MCF 10A (cell line): ENCODE measurements around the gene NGB. TPM values are rescaled to one million over a fixed set of nuclear protein-coding genes. Genes with fewer than 3 reads are reported as not detected.

Experiments
- BruUV-seq: library from RNA; stranded (reverse); fragments of 400-500 nt; replicated peaks from 2 replicates; lab custom pipeline; 2021; lab: Mats Ljungman, UMichigan
- CTCF ChIA-PET: fragments of 300-600 bp; sonication (Branson Sonifier 250); formaldehyde crosslinking; extraction: SDS; loops from one replicate; lab custom pipeline; 2021; ENCODE audit warnings: antibody characterized with exemption, inconsistent platforms; lab: Yijun Ruan, JAX
- POLR2A ChIA-PET: fragments of 300-600, 350-650 bp; sonication (Branson Sonifier 250); formaldehyde crosslinking; extraction: SDS; loops from one replicate; lab custom pipeline; 2020; ENCODE audit warnings: antibody characterized with exemption, inconsistent platforms; lab: Yijun Ruan, JAX
- DNase-seq: peaks from one replicate; pipeline ENCODE4 v3.0.0-alpha.2; 2018; ENCODE audit not compliant: unreplicated experiment
- H3K27ac Mint-ChIP-seq: one replicate; pipeline ENCODE4 v1.8.0; 2022; ENCODE audit warnings: mild to moderate bottlenecking, low read depth, mixed read lengths; ENCODE audit not compliant: unreplicated experiment
- H3K27me3 Mint-ChIP-seq: one replicate; pipeline ENCODE4 v1.8.0; 2022; ENCODE audit warnings: mixed read lengths; ENCODE audit not compliant: insufficient read depth, unreplicated experiment
- H3K36me3 Mint-ChIP-seq: one replicate; pipeline ENCODE4 v1.8.0; 2022; ENCODE audit warnings: mild to moderate bottlenecking, moderate library complexity, mixed read lengths; ENCODE audit not compliant: insufficient read depth, unreplicated experiment
- H3K4me1 Mint-ChIP-seq: one replicate; pipeline ENCODE4 v1.8.0; 2022; ENCODE audit warnings: mixed read lengths; ENCODE audit not compliant: insufficient read depth, unreplicated experiment
- H3K4me3 Mint-ChIP-seq: one replicate; pipeline ENCODE4 v1.8.0; 2022; ENCODE audit warnings: mild to moderate bottlenecking, moderate library complexity, mixed read lengths; ENCODE audit not compliant: unreplicated experiment
- H3K9me3 Mint-ChIP-seq: one replicate; pipeline ENCODE4 v1.8.0; 2022; ENCODE audit warnings: mixed read lengths; ENCODE audit not compliant: unreplicated experiment
- CTCF ChIP-seq: fragments of 200-600 bp; IDR thresholded peaks from one replicate; pipeline ENCODE4 v1.8.0; 2022; ENCODE audit warnings: antibody characterized with exemption, mild to moderate bottlenecking; ENCODE audit not compliant: unreplicated experiment
- intact Hi-C: fragments of 100-400 bp; cut with micrococcal nuclease; formaldehyde crosslinking; loops from 2 replicates; pipeline ENCODE4 v1.14.1; 2022
- total RNA-seq: library from RNA; stranded (reverse); gene quantifications from 2 replicates; pipeline ENCODE4 v1.2.3, GENCODE V29; 2022

Gene NGB
- total RNA-seq, 1 experiment from 2014 or later = not detected

- intact Hi-C loops = no loop called here
- H3K27ac Mint-ChIP-seq = no peak overlapping the region
- POLR2A ChIA-PET = no interaction called here
- CTCF ChIA-PET = interaction anchor here (0.6 to 1.0 kb wide), 3 partner anchors 12 to 186 kb away, joined by 3 to 7 read pairs (median 3); no protein-coding TSS in a partner anchor
- H3K9me3 Mint-ChIP-seq = no peaks in the 10 kb centered on the region
- no TSS peak for BruUV-seq
- no peak overlapping the region for H3K4me3 Mint-ChIP-seq
- H3K36me3 Mint-ChIP-seq = peaks cover 42% of the 10 kb centered on the region
- no peaks in the 10 kb centered on the region for H3K4me1 Mint-ChIP-seq
- DNase-seq = no peak
- H3K27me3 Mint-ChIP-seq = no peaks in the 10 kb centered on the region
- TF ChIP-seq CTCF = no peak
Measured at GRCh38 chr14:77279719-77280118, 8.7 kb upstream of the NGB start.

GRCh38 chr14:77278461-77279230 lies 7.6 kb upstream of the NGB start:
- H3K9me3 Mint-ChIP-seq = no peaks in the 10 kb centered on the region
- H3K27ac Mint-ChIP-seq = no peak overlapping the region
- ChIA-PET POLR2A (no interaction called here), CTCF (interaction anchor here (0.6 to 0.8 kb wide), 2 partner anchors 44 to 403 kb away, joined by 3 to 4 read pairs; no protein-coding TSS in a partner anchor)
- DNase-seq = no peak
- no peak for TF ChIP-seq CTCF
- H3K4me1 Mint-ChIP-seq = no peaks in the 10 kb centered on the region
- BruUV-seq = no TSS peak
- no peak overlapping the region for H3K4me3 Mint-ChIP-seq
- peaks cover 34% of the 10 kb centered on the region for H3K36me3 Mint-ChIP-seq
- H3K27me3 Mint-ChIP-seq = no peaks in the 10 kb centered on the region
- intact Hi-C loops = no loop called here

- ChIA-PET CTCF (interaction anchor here (0.6 to 0.7 kb wide), 2 partner anchors 15 to 124 kb away, joined by 3 read pairs; no protein-coding TSS in a partner anchor), POLR2A (no interaction called here)
- Mint-ChIP-seq H3K27ac (no peak overlapping the region), H3K4me1 (no peaks in the 10 kb centered on the region), H3K27me3 (no peaks in the 10 kb centered on the region), H3K9me3 (no peaks in the 10 kb centered on the region), H3K4me3 (no peak overlapping the region), H3K36me3 (peaks cover 21% of the 10 kb centered on the region)
- TF ChIP-seq CTCF = no peak
- BruUV-seq = no TSS peak
- DNase-seq = no peak
- intact Hi-C loops = no loop called here
Measured at GRCh38 chr14:77276959-77277358, 6.0 kb upstream of the NGB start.

GRCh38 chr14:77276295-77276935 lies 5.4 kb upstream of the NGB start:
- BruUV-seq = no TSS peak
- Mint-ChIP-seq H3K9me3 (no peaks in the 10 kb centered on the region), H3K27ac (no peak overlapping the region), H3K4me1 (no peaks in the 10 kb centered on the region), H3K36me3 (peaks cover 18% of the 10 kb centered on the region), H3K27me3 (no peaks in the 10 kb centered on the region), H3K4me3 (no peak overlapping the region)
- ChIA-PET CTCF (interaction anchor here (0.6 to 1.0 kb wide), 2 partner anchors 24 to 225 kb away, joined by 3 read pairs; no protein-coding TSS in a partner anchor), POLR2A (interaction anchor here (0.7 to 1.1 kb wide), 2 partner anchors 28 to 35 kb away, joined by 3 to 5 read pairs; no protein-coding TSS in a partner anchor)
- TF ChIP-seq CTCF = no peak
- intact Hi-C loops = no loop called here
- no peak for DNase-seq
